T-helper 2 cell (primary cell): ENCODE data around the gene SPEF2.

ENCODE experiments used
- DNase-seq, 5 experiments: peaks; one replicate each; pipeline versions ENCODE4 v3.0.0 to v3.0.0-alpha.2; 2012 to 2022

Gene SPEF2

GRCh38 chr5:35741126-35741716 lies 123.6 kb downstream of the SPEF2 start:
- peak in 1 of 5 experiments; percentile 48 for DNase-seq

GRCh38 chr5:35741971-35742370 lies 124.3 kb downstream of the SPEF2 start:
- no peak for DNase-seq

- DNase-seq = no peak
These were observed 126.0 kb downstream of the SPEF2 start for GRCh38 chr5:35743644-35744043.

- no peak for DNase-seq
These were observed 127.5 kb downstream of the SPEF2 start for GRCh38 chr5:35745193-35745592.

- no peak for DNase-seq
These were observed 128.0 kb downstream of the SPEF2 start for GRCh38 chr5:35745660-35746059.

GRCh38 chr5:35752012-35752411 lies 134.3 kb downstream of the SPEF2 start:
- DNase-seq = no peak

- no peak for DNase-seq
These were observed 135.8 kb downstream of the SPEF2 start for GRCh38 chr5:35753500-35753899.

GRCh38 chr5:35754481-35754880 lies 136.8 kb downstream of the SPEF2 start:
- no peak for DNase-seq

GRCh38 chr5:35755966-35756365 lies 138.3 kb downstream of the SPEF2 start:
- DNase-seq = no peak

GRCh38 chr5:35758151-35758724 lies 140.6 kb downstream of the SPEF2 start:
- no peak for DNase-seq

- DNase-seq = no peak
These were observed 143.9 kb downstream of the SPEF2 start for GRCh38 chr5:35761541-35761940.

GRCh38 chr5:35762368-35762767 lies 144.7 kb downstream of the SPEF2 start:
- DNase-seq = no peak

GRCh38 chr5:35765921-35766320 lies 148.3 kb downstream of the SPEF2 start:
- no peak for DNase-seq

- DNase-seq = no peak
These were observed 153.6 kb downstream of the SPEF2 start for GRCh38 chr5:35771300-35771699.

- DNase-seq = no peak
These were observed 154.2 kb downstream of the SPEF2 start for GRCh38 chr5:35771839-35772238.

- DNase-seq = peak in 1 of 5 experiments; percentile 93
These were observed 156.3 kb downstream of the SPEF2 start for GRCh38 chr5:35773967-35774366.

GRCh38 chr5:35776757-35777156 lies 159.1 kb downstream of the SPEF2 start:
- DNase-seq = no peak

- peak; percentile 18 to 86 (median 58) for DNase-seq
These were observed 159.9 kb downstream of the SPEF2 start for GRCh38 chr5:35777358-35778087.

- no peak for DNase-seq
These were observed 160.7 kb downstream of the SPEF2 start for GRCh38 chr5:35778259-35778769.

GRCh38 chr5:35780236-35780635 lies 162.6 kb downstream of the SPEF2 start:
- peak in 2 of 5 experiments; percentile 28 to 70 for DNase-seq

GRCh38 chr5:35781181-35781790 lies 163.6 kb downstream of the SPEF2 start:
- DNase-seq = no peak

- no peak for DNase-seq
These were observed 165.9 kb downstream of the SPEF2 start for GRCh38 chr5:35783551-35783950.

- DNase-seq = peak in 1 of 5 experiments; percentile 64
These were observed 168.0 kb downstream of the SPEF2 start for GRCh38 chr5:35785601-35786085.
